Cardiac muscle cell (in vitro differentiated cells and primary cell): ENCODE data around the gene SAMD8. TPM values are rescaled to one million over a fixed set of nuclear protein-coding genes. Genes with fewer than 3 reads are reported as not detected.

ENCODE experiments used
- DNase-seq, 2 donors: peaks; one replicate each; pipeline versions ENCODE4 v3.0.0 to v3.0.0-alpha.2; 2010 to 2017; ENCODE audit warnings: low read depth in 1 of 2, low spot score in 1 of 2
- H3K27ac ChIP-seq: fragments of 200-600 bp; sonication (generic); 2 replicates; pipeline ENCODE4 v1.5.1; 2016
- H3K27me3 ChIP-seq: fragments of 200-600 bp; sonication (generic); 2 replicates; pipeline ENCODE4 v1.6.0; 2016; ENCODE audit warnings: control low read depth
- H3K36me3 ChIP-seq: fragments of 200-600 bp; sonication (generic); 2 replicates; pipeline ENCODE4 v1.5.1; 2016; ENCODE audit warnings: control low read depth
- H3K4me1 ChIP-seq: fragments of 200-600 bp; sonication (generic); 2 replicates; pipeline ENCODE4 v1.8.1; 2017; ENCODE audit warnings: low read depth, mild to moderate bottlenecking, mixed run types
- H3K4me3 ChIP-seq: fragments of 200-600 bp; sonication (generic); 2 replicates; pipeline ENCODE4 v1.5.1; 2016; ENCODE audit warnings: mild to moderate bottlenecking
- H3K9me3 ChIP-seq: fragments of 200-600 bp; sonication (generic); 2 replicates; pipeline ENCODE4 v1.5.1; 2017; ENCODE audit warnings: low read depth, mild to moderate bottlenecking, control low read depth
- polyA plus RNA-seq: library from polyadenylated mRNA; unstranded; fragments of >200 nt; fragmentation: Nextera tagmentation; extraction: Ambion mirVana; gene quantifications from 2 replicates; pipeline ENCODE4 v1.2.1, GENCODE V29; 2016
- total RNA-seq: library from RNA; depleted of rRNA; stranded (reverse); fragments of >200 nt; gene quantifications from 2 replicates; pipeline ENCODE4 v1.2.3, GENCODE V29; 2016
- TF ChIP-seq, protein P1 (sequence below): IDR thresholded peaks from 2 replicates; pipeline ENCODE4 v1.5.1; 2012; ENCODE audit warnings: low read depth, mild to moderate bottlenecking, low read length

SAMD8 gene
- total RNA-seq (13.1 and 15.8 TPM in 2 replicates), polyA plus RNA-seq (9.4 and 14.8 TPM in 2 replicates)

GRCh38 chr10:75111365-75111906, at the start of gene SAMD8:
SAMD8 (plus strand) TSS chr10:75111656; CDS start chr10:75150529, 38,873 bp downstream.
- Histone ChIP-seq H3K27ac (peak within 1 kb of the TSS; percentile 88), H3K36me3 (no peaks in the 10 kb centered on the region), H3K9me3 (no peaks in the 10 kb centered on the region), H3K27me3 (no peaks in the 10 kb centered on the region), H3K4me1 (peaks cover 16% of the 10 kb centered on the region), H3K4me3 (peak within 1 kb of the TSS; percentile 67)
- TF ChIP-seq, protein P1, sequence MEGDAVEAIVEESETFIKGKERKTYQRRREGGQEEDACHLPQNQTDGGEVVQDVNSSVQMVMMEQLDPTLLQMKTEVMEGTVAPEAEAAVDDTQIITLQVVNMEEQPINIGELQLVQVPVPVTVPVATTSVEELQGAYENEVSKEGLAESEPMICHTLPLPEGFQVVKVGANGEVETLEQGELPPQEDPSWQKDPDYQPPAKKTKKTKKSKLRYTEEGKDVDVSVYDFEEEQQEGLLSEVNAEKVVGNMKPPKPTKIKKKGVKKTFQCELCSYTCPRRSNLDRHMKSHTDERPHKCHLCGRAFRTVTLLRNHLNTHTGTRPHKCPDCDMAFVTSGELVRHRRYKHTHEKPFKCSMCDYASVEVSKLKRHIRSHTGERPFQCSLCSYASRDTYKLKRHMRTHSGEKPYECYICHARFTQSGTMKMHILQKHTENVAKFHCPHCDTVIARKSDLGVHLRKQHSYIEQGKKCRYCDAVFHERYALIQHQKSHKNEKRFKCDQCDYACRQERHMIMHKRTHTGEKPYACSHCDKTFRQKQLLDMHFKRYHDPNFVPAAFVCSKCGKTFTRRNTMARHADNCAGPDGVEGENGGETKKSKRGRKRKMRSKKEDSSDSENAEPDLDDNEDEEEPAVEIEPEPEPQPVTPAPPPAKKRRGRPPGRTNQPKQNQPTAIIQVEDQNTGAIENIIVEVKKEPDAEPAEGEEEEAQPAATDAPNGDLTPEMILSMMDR, result peak; percentile 8
- peak; percentile 95 to 98 for DNase-seq

GRCh38 chr10:75061709-75062505, 49.5 kb upstream of the SAMD8 start:
- TF ChIP-seq, protein P1, result no peak
- Histone ChIP-seq H3K36me3 (no peaks in the 10 kb centered on the region), H3K4me3 (no peak overlapping the region), H3K4me1 (no peaks in the 10 kb centered on the region), H3K27me3 (no peaks in the 10 kb centered on the region), H3K9me3 (no peaks in the 10 kb centered on the region), H3K27ac (no peak overlapping the region)
- DNase-seq, result no peak

DNA sequence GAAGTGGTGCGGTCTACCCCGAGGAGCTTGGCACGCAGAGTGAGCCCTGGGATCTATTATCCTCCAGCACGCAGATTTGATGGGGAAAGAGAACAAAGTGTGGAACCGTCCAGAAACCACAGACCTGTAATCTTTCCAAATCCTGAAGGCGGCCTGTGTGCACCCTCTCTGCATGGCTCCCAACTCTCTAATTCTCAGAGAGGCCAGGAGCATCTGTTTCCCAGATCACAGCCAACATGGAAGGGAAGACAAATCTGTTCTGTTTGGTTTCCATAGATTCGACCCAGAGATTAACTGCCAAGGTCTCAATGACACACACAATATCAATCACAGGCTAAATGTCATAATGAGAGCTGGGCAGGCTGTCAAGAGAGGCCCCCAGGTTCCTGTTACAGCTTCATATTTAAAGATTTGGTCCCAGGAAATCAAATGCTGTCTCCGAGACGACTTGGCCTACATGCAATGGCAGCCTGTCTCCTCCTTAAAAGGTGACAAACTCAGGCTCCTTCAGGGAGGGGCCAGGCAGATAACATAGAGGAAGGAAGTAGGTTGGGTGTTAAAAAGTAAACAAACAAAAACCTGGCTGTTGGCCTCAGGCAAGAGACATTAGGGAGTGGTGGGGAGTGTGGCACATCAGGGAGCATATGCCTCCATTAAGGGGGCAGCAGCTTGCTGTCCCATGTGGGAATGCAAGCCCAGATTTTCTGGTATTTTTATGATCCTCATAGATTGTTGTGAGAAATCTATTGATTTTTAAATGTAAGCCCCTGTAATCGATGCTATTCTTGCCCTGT, 48.8 kb upstream of the SAMD8 start:
- Histone ChIP-seq H3K27me3 (no peaks in the 10 kb centered on the region), H3K27ac (no peak overlapping the region), H3K36me3 (no peaks in the 10 kb centered on the region), H3K9me3 (no peaks in the 10 kb centered on the region), H3K4me3 (no peak overlapping the region), H3K4me1 (no peaks in the 10 kb centered on the region)
- TF ChIP-seq, protein P1, result no peak
- DNase-seq, result peak in 1 of 2 donors; percentile 83

GRCh38 chr10:75063461-75064230, 47.8 kb upstream of the SAMD8 start:
- no peaks in the 10 kb centered on the region for H3K27me3 ChIP-seq
- H3K36me3 ChIP-seq, result no peaks in the 10 kb centered on the region
- no peak overlapping the region for H3K27ac ChIP-seq
- H3K9me3 ChIP-seq, result no peaks in the 10 kb centered on the region
- no peak for DNase-seq
- TF ChIP-seq, protein P1, result no peak
- no peaks in the 10 kb centered on the region for H3K4me1 ChIP-seq
- no peak overlapping the region for H3K4me3 ChIP-seq

DNA sequence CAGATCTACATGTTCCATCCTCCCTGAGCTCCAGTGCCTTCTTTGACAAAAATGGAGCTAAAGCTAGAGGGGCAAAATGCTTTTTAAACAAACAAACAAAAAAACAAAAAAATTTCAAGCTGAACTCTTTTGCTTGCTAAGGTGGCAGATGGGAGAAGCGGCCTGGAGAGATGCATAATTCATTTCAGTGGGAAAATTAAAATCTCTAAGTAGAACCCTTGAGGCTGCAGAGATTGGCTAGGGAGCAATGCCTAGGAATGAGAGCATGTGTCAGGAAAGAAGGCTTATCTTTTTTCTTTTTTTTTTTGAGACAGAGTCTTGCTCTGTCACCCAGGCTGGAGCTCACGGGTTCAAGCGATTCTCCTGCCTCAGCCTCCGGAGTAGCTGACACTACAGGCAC, 46.4 kb upstream of the SAMD8 start:
- H3K4me1 ChIP-seq, result no peaks in the 10 kb centered on the region
- no peak overlapping the region for H3K4me3 ChIP-seq
- no peak for DNase-seq
- TF ChIP-seq, protein P1, result no peak
- no peaks in the 10 kb centered on the region for H3K9me3 ChIP-seq
- no peaks in the 10 kb centered on the region for H3K27me3 ChIP-seq
- no peaks in the 10 kb centered on the region for H3K36me3 ChIP-seq
- H3K27ac ChIP-seq, result no peak overlapping the region
